Inferior parietal cortex (tissue), 1 donor: Measurements from ENCODE around the gene DDIT4.

ENCODE experiments used
- DNase-seq: peaks from one replicate; pipeline ENCODE4 v3.0.0-alpha.2; 2016; ENCODE audit errors: extremely low spot score

Gene DDIT4

DNA sequence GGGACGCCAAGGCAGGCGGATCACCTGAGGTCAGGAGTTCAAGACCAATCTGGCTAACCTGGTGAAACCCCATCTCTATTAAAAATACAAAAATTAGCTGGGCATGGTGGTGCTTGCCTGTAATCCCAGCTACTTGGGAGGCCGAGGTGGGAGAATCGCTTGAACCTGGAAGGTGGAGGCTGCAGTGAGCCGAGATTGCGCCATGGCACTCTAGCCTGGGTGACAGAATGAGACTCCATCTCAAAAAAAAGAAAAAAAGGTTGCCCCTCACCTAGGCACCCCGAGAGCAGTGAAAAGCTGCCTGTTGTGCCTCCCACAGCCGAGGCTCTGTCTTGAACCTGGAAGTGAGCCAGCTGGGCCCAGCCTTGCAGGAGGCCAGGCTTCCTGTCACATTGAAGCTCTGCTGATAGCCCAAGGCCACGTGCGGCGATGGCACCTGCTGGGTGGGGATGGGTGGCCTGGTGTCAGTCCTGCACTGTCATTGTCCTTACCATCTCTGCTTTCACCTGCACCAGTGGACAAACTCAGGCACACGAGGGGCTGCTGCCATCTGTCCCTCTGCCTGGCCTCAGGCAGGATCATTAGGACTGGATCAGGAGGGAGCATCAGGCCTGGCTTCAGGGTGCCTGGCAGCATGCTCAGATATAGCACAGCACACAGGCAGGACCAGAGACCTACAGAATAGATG, 43.2 kb downstream of the DDIT4 start:
- DNase-seq = no peak

GRCh38 chr10:72318418-72319262, 44.9 kb downstream of the DDIT4 start:
- no peak for DNase-seq

GRCh38 chr10:72319416-72320254, 45.9 kb downstream of the DDIT4 start:
- DNase-seq = no peak

- no peak for DNase-seq
Observed at GRCh38 chr10:72320676-72321247, 47.0 kb downstream of the DDIT4 start.

- no peak for DNase-seq
Observed at GRCh38 chr10:72321248-72322029, 47.7 kb downstream of the DDIT4 start.

DNA sequence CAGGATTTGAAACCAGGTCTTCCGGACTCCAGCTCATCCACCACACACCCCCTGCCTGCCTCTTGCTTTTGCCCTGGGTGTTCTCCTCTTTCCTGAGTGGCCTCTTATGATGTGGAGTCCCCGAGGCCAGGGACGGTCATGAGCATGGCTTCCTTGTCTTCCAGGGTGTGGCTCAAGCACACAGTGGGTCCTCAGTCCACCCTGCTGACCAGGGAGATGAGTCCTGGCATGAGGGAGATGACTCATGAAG, 48.2 kb downstream of the DDIT4 start:
- no peak for DNase-seq

DNA sequence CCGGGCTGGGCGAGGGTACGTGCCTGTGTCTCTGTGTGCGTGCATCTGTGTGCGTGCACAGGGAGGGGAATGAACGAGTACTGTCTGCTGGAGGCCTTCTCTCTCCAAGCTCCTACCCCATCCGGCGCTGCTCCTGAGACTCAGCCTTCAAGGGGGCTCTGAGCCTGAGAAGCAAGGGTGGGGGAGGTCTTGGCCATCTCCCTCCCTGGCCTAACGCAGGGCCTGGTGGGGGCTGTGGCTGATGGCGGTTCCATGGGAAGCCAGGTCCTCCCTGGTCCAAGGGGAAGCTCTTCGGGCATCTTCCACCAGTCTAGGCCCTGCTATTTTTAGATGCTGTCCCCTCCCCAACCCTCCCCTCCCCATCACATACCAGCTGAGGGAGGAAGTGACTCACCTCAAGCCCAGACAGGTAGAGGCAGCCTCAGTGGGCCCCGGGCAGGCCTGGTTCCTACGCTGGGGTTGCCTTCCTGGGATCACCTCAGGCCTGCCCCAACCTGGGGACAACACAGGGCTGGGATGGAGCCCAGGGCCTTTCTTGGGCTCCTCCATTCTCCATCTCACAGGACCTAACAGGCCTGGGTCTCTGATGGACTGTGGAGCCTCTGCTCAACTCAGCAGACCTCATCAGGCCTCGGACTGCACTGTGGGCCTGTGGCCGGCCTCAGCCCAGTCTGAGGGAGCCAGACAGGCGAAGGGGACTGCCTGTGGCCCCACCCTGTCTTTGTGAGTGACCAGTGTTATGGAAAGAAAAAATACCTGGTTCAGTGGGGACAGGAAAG, 48.7 kb downstream of the DDIT4 start:
- DNase-seq = no peak

- DNase-seq = no peak
Observed at GRCh38 chr10:72323108-72323749, 49.5 kb downstream of the DDIT4 start.

- DNase-seq = no peak
Observed at GRCh38 chr10:72323771-72324191, 50.1 kb downstream of the DDIT4 start.
